Stomach (tissue), 9 donors: ENCODE data around the gene PDE4D. TPM values are rescaled to one million over a fixed set of nuclear protein-coding genes. Genes with fewer than 3 reads are reported as not detected.

Source experiments
- DNase-seq, 2 donors: peaks; one replicate each; pipeline versions ENCODE4 v3.0.0 to v3.0.0-alpha.2; 2013 to 2019
- H3K27ac ChIP-seq, 5 donors: fragments of 200-600 bp in 4 of 5; sonication (generic) in 4 of 5; one replicate each; pipeline ENCODE4 v1.5.1; 2013 to 2019; ENCODE audit warnings: mild to moderate bottlenecking in 1 of 5, moderate library complexity in 1 of 5
- H3K27me3 ChIP-seq, 3 donors: fragments of 200-600 bp; sonication (generic); one replicate each; pipeline ENCODE4 v1.5.1; 2017 to 2019; ENCODE audit warnings: mixed run types in 1 of 3
- H3K36me3 ChIP-seq, 4 donors: fragments of 200-600 bp; sonication (generic); 1 replicate in 3 of 4; 2 replicates in 1 of 4; pipeline ENCODE4 v1.5.1; 2016 to 2019
- H3K4me1 ChIP-seq, 4 donors: fragments of 200-600 bp; sonication (generic); one replicate each; pipeline ENCODE4 v1.5.1; 2016 to 2019
- H3K4me3 ChIP-seq, 4 donors: fragments of 200-600 bp; sonication (generic) in 3 of 4; one replicate each; pipeline ENCODE4 v1.5.1; 2016 to 2019; ENCODE audit warnings: mild to moderate bottlenecking in 1 of 4
- H3K9me3 ChIP-seq, 4 donors: fragments of 200-600 bp; sonication (generic); one replicate each; pipeline ENCODE4 v1.5.1; 2016 to 2019
- CTCF ChIP-seq, 7 experiments: fragments of 450-650 bp in 4 of 7; fragments of 200-600 bp in 3 of 7; sonication (generic) in 3 of 7; IDR thresholded peaks; one replicate each; pipeline ENCODE4 v1.5.1; 2016 to 2019; ENCODE audit warnings: antibody characterized with exemption in 7 of 7, control low read depth in 2 of 7, mild to moderate bottlenecking in 1 of 7
- EP300 ChIP-seq: sonication (generic); formaldehyde crosslinking; IDR thresholded peaks from one replicate; pipeline ENCODE4 v1.6.1; 2017; ENCODE audit warnings: antibody characterized with exemption
- POLR2A ChIP-seq, 4 donors: fragments of 450-650 bp; IDR thresholded peaks; one replicate each; pipeline ENCODE4 v1.6.1; 2016; ENCODE audit warnings: antibody characterized with exemption in 4 of 4, control low read depth in 2 of 4, mild to moderate bottlenecking in 1 of 4, moderate library complexity in 1 of 4
- POLR2AphosphoS5 ChIP-seq, 3 donors: sonication (generic); formaldehyde crosslinking; IDR thresholded peaks; one replicate each; pipeline ENCODE4 v1.6.1; 2016; ENCODE audit warnings: antibody characterized with exemption in 3 of 3
- WGBS, 5 donors: extraction: QIAGEN DNeasy Blood & Tissue Kit in 3 of 5; methylation state at CpG; one replicate each; pipeline versions ENCODE4 v1.1.5 to v1.1.7; 2013 to 2018; 5-methylcytosine and 5-hydroxymethylcytosine counted together
- intact Hi-C: fragments of 100-400 bp; cut with DNase I; formaldehyde crosslinking; loops from one replicate; pipeline ENCODE4 v1.15.1; 2023; ENCODE audit warnings: low total_unique reads
- polyA plus RNA-seq, 3 donors: library from polyadenylated mRNA; stranded (reverse); fragments of 200-250 nt; gene quantifications; one replicate each; pipeline ENCODE4 v1.2.3, GENCODE V29; 2013
- total RNA-seq, 5 donors: library from RNA; depleted of rRNA; stranded (reverse); fragments of >200 nt; gene quantifications; one replicate each; pipeline versions ENCODE4 v1.1.0 to v1.2.3, GENCODE V29; 2014 to 2016
- donor health status: healthy with polysubstance abuse.
- donor health status: Bipolar disorder and iron deficiency.
- donor health status: healthy.

The PDE4D gene
- total and polyA plus RNA-seq, 8 donors, result 3.1 to 147 (median 97.3) TPM

- H3K4me3 ChIP-seq, result no peak overlapping the region
- intact Hi-C loops, result no loop called here
- no peak overlapping the region for H3K27ac ChIP-seq
- no peaks in the 10 kb centered on the region for H3K36me3 ChIP-seq
- H3K9me3 ChIP-seq, result peaks cover 0 to 5% (median 0%) of the 10 kb centered on the region in 4 donors
- DNase-seq, result no peak
- no peaks in the 10 kb centered on the region for H3K27me3 ChIP-seq
- H3K4me1 ChIP-seq, result peaks cover 0 to 18% (median 0%) of the 10 kb centered on the region in 4 donors
- TF ChIP-seq EP300 (no peak), CTCF (IDR thresholded peaks at IDR 0.05) (no peak), POLR2AphosphoS5 (IDR thresholded peaks at IDR 0.05) (no peak), POLR2A (IDR thresholded peaks at IDR 0.05) (no peak)
These were observed 372.1 kb downstream of the PDE4D start for GRCh38 chr5:59521476-59521875.

DNA sequence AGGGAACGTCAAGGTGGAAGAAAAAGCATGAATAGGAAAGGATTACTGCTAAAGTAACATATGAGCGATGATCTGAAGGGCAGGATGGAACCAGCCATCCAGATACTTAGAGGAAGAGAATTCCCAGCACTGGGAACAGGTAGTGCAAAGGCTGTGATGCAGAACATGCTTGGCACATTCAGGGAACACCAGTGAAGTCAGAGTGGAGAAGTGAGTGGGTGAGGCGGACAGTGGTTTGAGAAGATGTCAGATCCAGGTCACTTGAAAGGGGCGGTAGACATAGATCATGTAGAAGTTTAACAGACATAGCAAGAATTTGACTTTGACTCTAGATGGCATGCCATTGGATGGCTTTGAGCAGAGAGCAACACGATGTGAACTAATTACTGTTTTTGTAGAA lies 374.2 kb downstream of the PDE4D start:
- Histone ChIP-seq H3K4me3 (no peak overlapping the region), H3K36me3 (no peaks in the 10 kb centered on the region), H3K27me3 (no peaks in the 10 kb centered on the region), H3K27ac (no peak overlapping the region), H3K9me3 (peaks cover 0 to 5% (median 0%) of the 10 kb centered on the region in 4 donors), H3K4me1 (peaks cover 0 to 18% (median 0%) of the 10 kb centered on the region in 4 donors)
- TF ChIP-seq POLR2AphosphoS5 (IDR thresholded peaks at IDR 0.05), result no peak
- no peak for TF ChIP-seq EP300
- no peak for TF ChIP-seq POLR2A (IDR thresholded peaks at IDR 0.05)
- no peak for TF ChIP-seq CTCF (IDR thresholded peaks at IDR 0.05)
- 90 to 93% (median 92%) methylated on average over 5 of the region's 5 CpGs for WGBS, 5 donors
- no peak for DNase-seq
- intact Hi-C loops, result no loop called here

- 63 to 87% (median 71%) methylated on average over 3 of the region's 3 CpGs for WGBS, 5 donors
- peaks cover 0 to 18% (median 0%) of the 10 kb centered on the region in 4 donors for H3K4me1 ChIP-seq
- no peaks in the 10 kb centered on the region for H3K27me3 ChIP-seq
- H3K9me3 ChIP-seq, result no peaks in the 10 kb centered on the region
- no peak for TF ChIP-seq CTCF (IDR thresholded peaks at IDR 0.05)
- no peak for TF ChIP-seq POLR2A (IDR thresholded peaks at IDR 0.05)
- TF ChIP-seq EP300, result no peak
- TF ChIP-seq POLR2AphosphoS5 (IDR thresholded peaks at IDR 0.05), result no peak
- no peaks in the 10 kb centered on the region for H3K36me3 ChIP-seq
- DNase-seq, result no peak
- intact Hi-C loops, result no loop called here
- H3K27ac ChIP-seq, result no peak overlapping the region
- H3K4me3 ChIP-seq, result no peak overlapping the region
These were observed 375.5 kb downstream of the PDE4D start for GRCh38 chr5:59517926-59518585.

DNA sequence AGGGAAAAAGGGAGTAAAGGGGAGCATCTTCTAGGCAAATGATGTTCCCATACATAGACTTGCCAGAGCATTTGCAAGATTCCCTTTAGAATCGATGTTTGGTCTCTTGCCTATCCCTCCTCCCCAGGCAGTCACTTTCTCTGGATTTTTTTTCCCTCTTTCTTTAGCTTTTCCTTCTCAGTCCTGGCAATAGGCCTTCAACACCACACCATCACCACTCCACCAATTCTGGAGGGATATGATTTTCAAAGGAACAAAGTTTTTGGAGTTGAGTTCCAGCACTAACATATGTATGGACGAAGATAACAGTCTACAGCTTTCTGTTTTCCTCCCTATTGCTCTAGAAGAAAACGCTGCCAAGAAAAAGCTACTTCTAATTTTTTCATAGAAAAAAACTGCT lies 377.4 kb downstream of the PDE4D start:
- DNase-seq, result no peak
- intact Hi-C loops, result no loop called here
- no peaks in the 10 kb centered on the region for H3K36me3 ChIP-seq
- TF ChIP-seq CTCF (IDR thresholded peaks at IDR 0.05) (no peak), EP300 (no peak), POLR2AphosphoS5 (IDR thresholded peaks at IDR 0.05) (no peak), POLR2A (IDR thresholded peaks at IDR 0.05) (no peak)
- no peak overlapping the region for H3K27ac ChIP-seq
- no peaks in the 10 kb centered on the region for H3K27me3 ChIP-seq
- 92 to 95% (median 93%) methylated on average over 3 of the region's 3 CpGs for WGBS, 5 donors
- H3K9me3 ChIP-seq, result no peaks in the 10 kb centered on the region
- peaks cover 0 to 14% (median 0%) of the 10 kb centered on the region in 4 donors for H3K4me1 ChIP-seq
- no peak overlapping the region for H3K4me3 ChIP-seq
